Fibroblast of lung (primary cell): ENCODE results near the gene MAPK4. TPM values are rescaled to one million over a fixed set of nuclear protein-coding genes. Genes with fewer than 3 reads are reported as not detected.

Source experiments
- DNase-seq, 2 donors: peaks; one replicate each; pipeline versions ENCODE4 v3.0.0 to v3.0.0-alpha.2; 2010; ENCODE audit warnings: low read depth in 2 of 2
- H2AFZ ChIP-seq: 2 replicates; pipeline ENCODE4 v1.5.1; 2012; ENCODE audit warnings: low read length, control low read depth, inconsistent platforms
- H3K27ac ChIP-seq: 2 replicates; pipeline ENCODE4 v1.5.1; 2011; ENCODE audit warnings: low read length, control low read depth; ENCODE audit not compliant: insufficient read depth
- H3K27me3 ChIP-seq: 2 replicates; pipeline ENCODE4 v1.5.1; 2011; ENCODE audit warnings: mild to moderate bottlenecking, low read length; ENCODE audit not compliant: control insufficient read depth, insufficient read depth
- H3K36me3 ChIP-seq: 2 replicates; pipeline ENCODE4 v1.5.1; 2011; ENCODE audit warnings: low read length; ENCODE audit not compliant: control insufficient read depth, insufficient read depth
- H3K4me1 ChIP-seq: 2 replicates; pipeline ENCODE4 v1.5.1; 2011; ENCODE audit warnings: low read length; ENCODE audit not compliant: control insufficient read depth, insufficient read depth; ENCODE audit errors: extremely low read depth
- H3K4me2 ChIP-seq: 2 replicates; pipeline ENCODE4 v1.5.1; 2011; ENCODE audit warnings: low read length, control low read depth; ENCODE audit not compliant: insufficient read depth; ENCODE audit errors: extremely low read depth
- H3K4me3 ChIP-seq, 4 experiments: fragments of 200-600 bp in 1 of 4; sonication (generic) in 1 of 4; replicated peaks in 1 of 4; 2 replicates each; pipeline ENCODE4 v1.5.1; 2011 to 2016; ENCODE audit warnings: low read length in 4 of 4, low read depth in 3 of 4, mild to moderate bottlenecking in 3 of 4, control low read depth in 2 of 4, inconsistent platforms in 1 of 4, mixed read lengths in 1 of 4; ENCODE audit not compliant: insufficient read depth in 1 of 4; ENCODE audit errors: control extremely low read depth in 1 of 4
- H3K79me2 ChIP-seq: 2 replicates; pipeline ENCODE4 v1.5.1; 2012; ENCODE audit warnings: mild to moderate bottlenecking, low read length, inconsistent platforms; ENCODE audit not compliant: control insufficient read depth, insufficient read depth
- H3K9ac ChIP-seq: 2 replicates; pipeline ENCODE4 v1.5.1; 2011; ENCODE audit warnings: mild to moderate bottlenecking, low read length, control low read depth; ENCODE audit not compliant: insufficient read depth
- H3K9me3 ChIP-seq: 2 replicates; pipeline ENCODE4 v1.5.1; 2012; ENCODE audit warnings: low read depth, low read length; ENCODE audit not compliant: control insufficient read depth, insufficient read depth
- H4K20me1 ChIP-seq: 2 replicates; pipeline ENCODE4 v1.5.1; 2011; ENCODE audit warnings: low read length; ENCODE audit not compliant: control insufficient read depth, insufficient read depth; ENCODE audit errors: extremely low read depth
- EZH2 ChIP-seq: IDR thresholded peaks from 2 replicates; pipeline ENCODE4 v1.5.1; 2012; ENCODE audit warnings: low read length, control low read depth, mild to moderate bottlenecking; ENCODE audit errors: missing control alignments
- polyA plus RNA-seq, 2 donors: library from polyadenylated mRNA; depleted of rRNA in 1 of 2; stranded (reverse) in 1 of 2; unstranded in 1 of 2; fragments of >200 nt; gene quantifications; 2 replicates each; pipeline ENCODE4 v1.2.1, GENCODE V29; 2011 to 2012; ENCODE audit warnings: missing spikeins in 1 of 2
- total RNA-seq: library from RNA; depleted of rRNA; stranded (reverse); fragments of >200 nt; gene quantifications from 2 replicates; pipeline ENCODE4 v1.2.1, GENCODE V29; 2014
- TF ChIP-seq, protein P1 (sequence below), 2 donors: IDR thresholded peaks in 1 of 2; conservative IDR thresholded peaks in 1 of 2; 1 replicate in 1 of 2; 2 replicates in 1 of 2; pipeline ENCODE4 v1.5.1; 2011 to 2012; ENCODE audit warnings: low read length in 2 of 2, control low read depth in 1 of 2, inconsistent platforms in 1 of 2, low read depth in 1 of 2, mild to moderate bottlenecking in 1 of 2

The MAPK4 gene
- total and polyA plus RNA-seq, 2 donors (not counting 1 experiment from before 2014, with no cell fraction given) = not detected

DNA sequence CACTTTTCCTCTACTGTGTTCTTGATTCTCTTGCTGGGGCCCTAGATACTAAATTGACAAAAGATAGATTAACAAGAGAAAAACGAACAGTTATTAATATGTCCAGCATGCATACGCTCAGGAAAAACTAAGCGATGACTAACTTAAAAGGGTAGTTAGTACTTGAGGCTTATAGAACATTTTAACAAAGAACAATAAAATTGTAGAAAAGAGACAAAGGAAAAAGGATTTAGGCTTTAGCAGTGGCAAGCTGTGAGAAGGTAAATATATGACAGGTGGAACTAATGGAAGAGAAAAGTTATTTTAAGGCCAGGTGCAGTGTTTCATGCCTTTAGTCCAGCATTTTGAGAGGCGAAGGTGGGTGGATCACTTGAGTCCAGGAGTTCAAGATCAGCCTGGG, 184.4 kb downstream of the MAPK4 start:
- Histone ChIP-seq H3K27me3 (no peaks in the 10 kb centered on the region), H3K27ac (no peak overlapping the region), H3K9ac (no peak overlapping the region), H3K36me3 (no peaks in the 10 kb centered on the region), H3K4me2 (no peak overlapping the region), H4K20me1 (no peaks in the 10 kb centered on the region), H3K4me3 (no peak overlapping the region), H2AFZ (no peak overlapping the region), H3K79me2 (no peaks in the 10 kb centered on the region), H3K4me1 (no peaks in the 10 kb centered on the region), H3K9me3 (no peaks in the 10 kb centered on the region)
- TF ChIP-seq, protein P1, sequence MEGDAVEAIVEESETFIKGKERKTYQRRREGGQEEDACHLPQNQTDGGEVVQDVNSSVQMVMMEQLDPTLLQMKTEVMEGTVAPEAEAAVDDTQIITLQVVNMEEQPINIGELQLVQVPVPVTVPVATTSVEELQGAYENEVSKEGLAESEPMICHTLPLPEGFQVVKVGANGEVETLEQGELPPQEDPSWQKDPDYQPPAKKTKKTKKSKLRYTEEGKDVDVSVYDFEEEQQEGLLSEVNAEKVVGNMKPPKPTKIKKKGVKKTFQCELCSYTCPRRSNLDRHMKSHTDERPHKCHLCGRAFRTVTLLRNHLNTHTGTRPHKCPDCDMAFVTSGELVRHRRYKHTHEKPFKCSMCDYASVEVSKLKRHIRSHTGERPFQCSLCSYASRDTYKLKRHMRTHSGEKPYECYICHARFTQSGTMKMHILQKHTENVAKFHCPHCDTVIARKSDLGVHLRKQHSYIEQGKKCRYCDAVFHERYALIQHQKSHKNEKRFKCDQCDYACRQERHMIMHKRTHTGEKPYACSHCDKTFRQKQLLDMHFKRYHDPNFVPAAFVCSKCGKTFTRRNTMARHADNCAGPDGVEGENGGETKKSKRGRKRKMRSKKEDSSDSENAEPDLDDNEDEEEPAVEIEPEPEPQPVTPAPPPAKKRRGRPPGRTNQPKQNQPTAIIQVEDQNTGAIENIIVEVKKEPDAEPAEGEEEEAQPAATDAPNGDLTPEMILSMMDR (conservative IDR thresholded peaks at IDR 0.05 in 1 of 2, IDR thresholded peaks at IDR 0.05 in 1 of 2; ENCODE audit: low read depth in 1 of 2, low read length in 2 of 2) = no peak
- TF ChIP-seq EZH2 = no peak
- DNase-seq = no peak

DNA sequence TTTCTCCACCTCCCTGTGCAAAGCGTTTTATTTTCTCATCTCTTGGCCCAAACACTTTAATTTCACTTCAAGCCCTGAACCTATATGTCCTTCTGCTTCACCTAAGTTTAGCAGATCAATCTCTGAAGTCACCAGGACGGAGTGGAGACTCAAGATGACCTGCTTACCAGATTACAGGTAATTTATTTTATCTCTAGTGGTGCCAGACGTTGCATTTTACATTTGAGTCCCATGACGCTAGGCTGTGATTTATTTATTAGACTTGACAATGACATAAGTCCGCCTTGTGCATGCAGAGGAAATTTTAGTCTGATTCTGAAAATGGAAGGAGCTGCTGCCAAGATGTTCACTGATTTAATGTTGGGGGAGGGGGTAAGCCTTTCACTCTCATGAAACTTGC, 186.1 kb downstream of the MAPK4 start:
- Histone ChIP-seq H3K79me2 (no peaks in the 10 kb centered on the region), H3K36me3 (no peaks in the 10 kb centered on the region), H3K27ac (no peak overlapping the region), H3K9me3 (no peaks in the 10 kb centered on the region), H3K9ac (no peak overlapping the region), H4K20me1 (no peaks in the 10 kb centered on the region), H3K4me3 (no peak overlapping the region), H3K27me3 (no peaks in the 10 kb centered on the region), H3K4me2 (no peak overlapping the region), H3K4me1 (no peaks in the 10 kb centered on the region), H2AFZ (no peak overlapping the region)
- no peak for DNase-seq
- no peak for TF ChIP-seq EZH2
- TF ChIP-seq, protein P1 (conservative IDR thresholded peaks at IDR 0.05 in 1 of 2, IDR thresholded peaks at IDR 0.05 in 1 of 2; ENCODE audit: low read depth in 1 of 2, low read length in 2 of 2) = no peak

DNA sequence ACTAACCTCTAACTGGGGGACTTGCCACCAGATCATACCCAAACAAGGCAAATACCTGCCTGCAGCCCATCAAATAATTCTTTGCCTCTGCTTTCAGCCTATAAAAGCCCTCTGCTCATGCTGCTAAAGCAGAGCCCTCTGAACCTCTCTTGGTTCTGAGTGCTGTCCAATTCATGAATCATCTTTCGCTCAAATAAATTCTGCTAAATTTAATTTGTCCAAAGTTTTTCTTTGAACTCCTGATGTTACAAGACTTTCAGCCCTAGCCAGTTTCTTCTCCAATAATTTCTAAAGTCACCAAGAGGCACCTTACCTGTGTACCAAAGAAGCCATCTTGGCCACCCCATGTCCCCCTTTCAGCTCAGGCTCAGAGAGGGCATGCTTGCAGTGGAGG, 188.0 kb downstream of the MAPK4 start:
- H3K27ac ChIP-seq = no peak overlapping the region
- H2AFZ ChIP-seq = no peak overlapping the region
- H4K20me1 ChIP-seq = no peaks in the 10 kb centered on the region
- H3K4me1 ChIP-seq = no peaks in the 10 kb centered on the region
- no peak overlapping the region for H3K9ac ChIP-seq
- no peak overlapping the region for H3K4me2 ChIP-seq
- no peaks in the 10 kb centered on the region for H3K36me3 ChIP-seq
- no peaks in the 10 kb centered on the region for H3K79me2 ChIP-seq
- H3K4me3 ChIP-seq = no peak overlapping the region
- TF ChIP-seq EZH2 = no peak
- TF ChIP-seq, protein P1 (conservative IDR thresholded peaks at IDR 0.05 in 1 of 2, IDR thresholded peaks at IDR 0.05 in 1 of 2; ENCODE audit: low read depth in 1 of 2, low read length in 2 of 2) = no peak
- no peaks in the 10 kb centered on the region for H3K9me3 ChIP-seq
- no peak for DNase-seq
- H3K27me3 ChIP-seq = no peaks in the 10 kb centered on the region
